Ascending aorta (tissue), 2 donors: Measurements from ENCODE around the gene PDIA5. TPM values are rescaled to one million over a fixed set of nuclear protein-coding genes. Genes with fewer than 3 reads are reported as not detected.

ENCODE experiments used
- DNase-seq, 2 donors: peaks; one replicate each; pipeline ENCODE4 v3.0.0-alpha.2; 2019; ENCODE audit warnings: low spot score in 2 of 2
- H3K27ac ChIP-seq, 2 donors: fragments of 200-600 bp; sonication (generic); one replicate each; pipeline ENCODE4 v1.5.1; 2016 to 2017; ENCODE audit warnings: mild to moderate bottlenecking in 1 of 2
- H3K27me3 ChIP-seq: fragments of 200-600 bp; sonication (generic); one replicate; pipeline ENCODE4 v1.5.1; 2017
- H3K36me3 ChIP-seq, 2 donors: fragments of 200-600 bp; sonication (generic); one replicate each; pipeline ENCODE4 v1.5.1; 2016
- H3K4me1 ChIP-seq, 2 donors: fragments of 200-600 bp; sonication (generic); one replicate each; pipeline ENCODE4 v1.5.1; 2016 to 2017; ENCODE audit warnings: mild to moderate bottlenecking in 1 of 2
- H3K4me3 ChIP-seq, 2 donors: fragments of 200-600 bp; sonication (generic); one replicate each; pipeline ENCODE4 v1.5.1; 2016 to 2017; ENCODE audit warnings: mild to moderate bottlenecking in 1 of 2
- H3K9me3 ChIP-seq, 2 donors: fragments of 200-600 bp; sonication (generic); one replicate each; pipeline ENCODE4 v1.5.1; 2016
- CTCF ChIP-seq, 3 experiments: fragments of 200-600 bp in 2 of 3; fragments of 450-650 bp in 1 of 3; sonication (generic) in 2 of 3; IDR thresholded peaks; one replicate each; pipeline ENCODE4 v1.5.1; 2016 to 2019; ENCODE audit warnings: antibody characterized with exemption in 3 of 3, mild to moderate bottlenecking in 1 of 3, moderate library complexity in 1 of 3
- intact Hi-C: fragments of 100-400 bp; cut with DNase I; formaldehyde crosslinking; loops from one replicate; pipeline ENCODE4 v1.15.1; 2023
- total RNA-seq: library from RNA; depleted of rRNA; stranded (reverse); fragments of >200 nt; gene quantifications from one replicate; pipeline ENCODE4 v1.1.0, GENCODE V29; 2016

The PDIA5 gene
- total RNA-seq, 1 donor from 2014 or later = 21.3 TPM

- H3K27me3 ChIP-seq = no peaks in the 10 kb centered on the region
- H3K9me3 ChIP-seq = no peaks in the 10 kb centered on the region
- H3K4me1 ChIP-seq = peaks cover 0 to 20% of the 10 kb centered on the region in 2 donors
- no peak for DNase-seq
- H3K27ac ChIP-seq = no peak overlapping the region
- no peak overlapping the region for H3K4me3 ChIP-seq
- H3K36me3 ChIP-seq = no peaks in the 10 kb centered on the region
- TF ChIP-seq CTCF (IDR thresholded peaks at IDR 0.05) = no peak
- intact Hi-C loops = no loop called here
Measured at GRCh38 chr3:123042413-123042812, 24.4 kb upstream of the PDIA5 start.

- no peak for DNase-seq
- H3K4me3 ChIP-seq = no peak overlapping the region
- H3K9me3 ChIP-seq = no peaks in the 10 kb centered on the region
- intact Hi-C loops = no loop called here
- no peak overlapping the region for H3K27ac ChIP-seq
- peaks cover 0 to 14% of the 10 kb centered on the region in 2 donors for H3K4me1 ChIP-seq
- no peak for TF ChIP-seq CTCF (IDR thresholded peaks at IDR 0.05)
- H3K27me3 ChIP-seq = no peaks in the 10 kb centered on the region
- no peaks in the 10 kb centered on the region for H3K36me3 ChIP-seq
Measured at GRCh38 chr3:123044981-123045763, 21.7 kb upstream of the PDIA5 start.

- no peaks in the 10 kb centered on the region for H3K36me3 ChIP-seq
- H3K4me1 ChIP-seq = peaks cover 0 to 14% of the 10 kb centered on the region in 2 donors
- H3K27me3 ChIP-seq = no peaks in the 10 kb centered on the region
- intact Hi-C loops = no loop called here
- no peak for TF ChIP-seq CTCF (IDR thresholded peaks at IDR 0.05)
- peak overlapping the region in 1 of 2 donors; percentile 50 for H3K27ac ChIP-seq
- H3K4me3 ChIP-seq = no peak overlapping the region
- peak in 1 of 2 donors; percentile 83 for DNase-seq
- no peaks in the 10 kb centered on the region for H3K9me3 ChIP-seq
Measured at GRCh38 chr3:123046262-123047061, 20.4 kb upstream of the PDIA5 start.

DNA sequence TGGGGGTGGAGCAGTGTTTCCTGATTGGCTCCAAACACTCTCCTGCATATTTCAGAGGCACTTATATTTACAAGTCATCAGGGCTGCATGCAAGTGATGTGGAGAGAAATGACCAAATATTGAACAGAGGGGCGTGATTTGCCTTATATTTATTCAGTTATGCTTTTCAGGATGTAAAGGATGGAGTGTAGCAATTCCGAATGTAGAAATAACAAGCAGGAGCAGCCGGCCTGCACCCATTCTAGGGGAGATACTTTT, 19.8 kb upstream of the PDIA5 start:
- Histone ChIP-seq H3K27ac (peak overlapping the region in 1 of 2 donors; percentile 50), H3K4me1 (peaks cover 0 to 14% of the 10 kb centered on the region in 2 donors), H3K36me3 (no peaks in the 10 kb centered on the region), H3K4me3 (no peak overlapping the region), H3K9me3 (no peaks in the 10 kb centered on the region), H3K27me3 (no peaks in the 10 kb centered on the region)
- intact Hi-C loops = no loop called here
- DNase-seq = no peak
- no peak for TF ChIP-seq CTCF (IDR thresholded peaks at IDR 0.05)

GRCh38 chr3:123048480-123049237, 18.2 kb upstream of the PDIA5 start:
- no peaks in the 10 kb centered on the region for H3K27me3 ChIP-seq
- no peak overlapping the region for H3K4me3 ChIP-seq
- intact Hi-C loops = no loop called here
- H3K9me3 ChIP-seq = no peaks in the 10 kb centered on the region
- TF ChIP-seq CTCF (IDR thresholded peaks at IDR 0.05) = no peak
- no peaks in the 10 kb centered on the region for H3K36me3 ChIP-seq
- H3K27ac ChIP-seq = no peak overlapping the region
- H3K4me1 ChIP-seq = peaks cover 7 to 28% of the 10 kb centered on the region in 2 donors
- DNase-seq = no peak
